A549 (cell line): ENCODE measurements around the gene TMPRSS5. TPM values are rescaled to one million over a fixed set of nuclear protein-coding genes. Genes with fewer than 3 reads are reported as not detected.

ENCODE experiments used
- ATAC-seq, 2 experiments: fragments of 200-7000 bp in 1 of 2; fragments of >200 bp in 1 of 2; cut with Nextera tagmentation in 1 of 2; cut with Tn5 transposase in 1 of 2; 3 replicates each; pipeline versions ENCODE4 v1.8.0 to v1.9.1; 2018 to 2020; ENCODE audit warnings: mild to moderate bottlenecking in 1 of 2, moderate library complexity in 1 of 2
- CTCF ChIA-PET: fragments of 300-600 bp; sonication (Branson Sonifier 250); formaldehyde crosslinking; extraction: SDS; loops from one replicate; lab custom pipeline; 2021; ENCODE audit warnings: antibody characterized with exemption, inconsistent platforms; lab: Yijun Ruan, JAX
- POLR2A ChIA-PET: fragments of 350-600 bp; formaldehyde crosslinking; extraction: SDS; loops from one replicate; lab custom pipeline; 2021; ENCODE audit warnings: antibody characterized with exemption, inconsistent platforms; lab: Yijun Ruan, JAX
- DNase-seq, 2 experiments: peaks; one replicate each; pipeline versions ENCODE4 v3.0.0 to v3.0.0-alpha.2; 2011 to 2016; ENCODE audit warnings: low read depth in 1 of 2, low spot score in 1 of 2
- FAIRE-seq: peaks from 2 replicates; lab custom pipeline; 2011; peaks lifted over from hg19 to GRCh38; lab: Jason Lieb, UNC
- H3K27ac ChIP-seq, 2 experiments: fragments of >200 bp; sonication (Bioruptor Twin); formaldehyde crosslinking; 3 replicates each; pipeline ENCODE4 v1.5.1; 2016 to 2017
- H3K4me1 ChIP-seq: fragments of >200 bp; sonication (Bioruptor Twin); formaldehyde crosslinking; 3 replicates; pipeline ENCODE4 v1.6.1; 2016
- H3K4me2 ChIP-seq: fragments of >200 bp; sonication (Bioruptor Twin); formaldehyde crosslinking; 3 replicates; pipeline ENCODE4 v1.6.1; 2016
- H3K4me3 ChIP-seq: fragments of >200 bp; sonication (Bioruptor Twin); formaldehyde crosslinking; 3 replicates; pipeline ENCODE4 v1.5.1; 2016
- H3K9me3 ChIP-seq: fragments of >200 bp; sonication (Bioruptor Twin); formaldehyde crosslinking; 3 replicates; pipeline ENCODE4 v1.6.1; 2016
- CBX8 ChIP-seq: fragments of 200-600 bp; sonication (generic); IDR thresholded peaks from 2 replicates; pipeline ENCODE4 v1.6.1; 2016
- CHD2 ChIP-seq: fragments of 150-350 bp; IDR thresholded peaks from 2 replicates; pipeline ENCODE4 v1.6.1; 2014; ENCODE audit warnings: low read length; ENCODE audit not compliant: partially characterized antibody
- EHMT2 ChIP-seq: fragments of 200-600 bp; sonication (generic); IDR thresholded peaks from 2 replicates; pipeline ENCODE4 v1.6.1; 2016; ENCODE audit warnings: antibody characterized with exemption, low read depth, mild to moderate bottlenecking, moderate library complexity
- EP300 ChIP-seq, 2 experiments: fragments of >200 bp; sonication (Bioruptor Twin); formaldehyde crosslinking; IDR thresholded peaks; 2 replicates in 1 of 2; 3 replicates in 1 of 2; pipeline ENCODE4 v1.6.1; 2016 to 2017
- HEYL ChIP-seq: fragments of 250-450 bp; sonication (Bioruptor Pico); IDR thresholded peaks from 2 replicates; pipeline ENCODE4 v1.8.0; 2021; ENCODE audit warnings: mild to moderate bottlenecking, moderate library complexity
- HOXB13 ChIP-seq: fragments of 250-450 bp; sonication (Bioruptor Pico); IDR thresholded peaks from 2 replicates; pipeline ENCODE4 v1.5.0; 2020; ENCODE audit warnings: low read depth, mild to moderate bottlenecking, moderate library complexity
- JUNB ChIP-seq: fragments of >200 bp; sonication (Bioruptor Twin); formaldehyde crosslinking; IDR thresholded peaks from 2 replicates; pipeline ENCODE4 v1.6.1; 2016
- MAFK ChIP-seq: fragments of 450-650 bp; IDR thresholded peaks from 2 replicates; pipeline ENCODE4 v1.6.1; 2014; ENCODE audit not compliant: partially characterized antibody
- MYC ChIP-seq: IDR thresholded peaks from 2 replicates; pipeline ENCODE4 v1.6.1; 2012; ENCODE audit warnings: mild to moderate bottlenecking, inconsistent platforms, low read length, improper control_type of control experiment, borderline replicate concordance
- NPAS2 ChIP-seq: fragments of 250-450 bp; sonication (Bioruptor Pico); IDR thresholded peaks from 2 replicates; pipeline ENCODE4 v1.8.0; 2022; ENCODE audit warnings: mild to moderate bottlenecking, moderate library complexity, borderline replicate concordance
- NR3C1 ChIP-seq: fragments of >200 bp; sonication (Bioruptor Twin); formaldehyde crosslinking; IDR thresholded peaks from 3 replicates; pipeline ENCODE4 v1.6.1; 2017
- PHF8 ChIP-seq: fragments of 200-600 bp; sonication (generic); IDR thresholded peaks from 2 replicates; pipeline ENCODE4 v1.6.1; 2016; ENCODE audit warnings: low read depth, mild to moderate bottlenecking, antibody characterized with exemption, moderate library complexity, borderline replicate concordance
- RAD21 ChIP-seq, 2 experiments: fragments of >200 bp in 1 of 2; sonication (Bioruptor Twin) in 1 of 2; formaldehyde crosslinking in 1 of 2; IDR thresholded peaks in 1 of 2; conservative IDR thresholded peaks in 1 of 2; 2 replicates in 1 of 2; 3 replicates in 1 of 2; pipeline ENCODE4 v1.6.1; 2012 to 2018; ENCODE audit warnings: inconsistent platforms in 1 of 2
- RARB ChIP-seq: fragments of 250-450 bp; sonication (Bioruptor Pico); IDR thresholded peaks from 2 replicates; pipeline ENCODE4 v1.8.0; 2021; ENCODE audit warnings: mild to moderate bottlenecking, moderate library complexity
- RFX5 ChIP-seq: fragments of 450-650 bp; IDR thresholded peaks from 2 replicates; pipeline ENCODE4 v1.7.1; 2014; ENCODE audit warnings: antibody characterized with exemption, mild to moderate bottlenecking, moderate library complexity
- SMC3 ChIP-seq: fragments of >200 bp; sonication (Bioruptor Twin); formaldehyde crosslinking; IDR thresholded peaks from 3 replicates; pipeline ENCODE4 v1.6.1; 2018; ENCODE audit warnings: inconsistent platforms
- ZC3H11A ChIP-seq: fragments of 450-650 bp; IDR thresholded peaks from 2 replicates; pipeline ENCODE4 v1.6.1; 2014; ENCODE audit warnings: antibody characterized with exemption, mild to moderate bottlenecking
- WGBS: methylation state at CpG from one replicate; pipeline ENCODE4 v1.1.6; 2017; ENCODE audit errors: missing lambda C conversion rate; 5-methylcytosine and 5-hydroxymethylcytosine counted together
- polyA plus RNA-seq, 4 experiments: library from polyadenylated mRNA; depleted of rRNA in 3 of 4; stranded (reverse); fragments of >200 nt; fragmentation: RNase III in 1 of 4; extraction: RNeasy Plus Mini Kit Qiagen cat#74134 plus additional on column Dnase treatment in 1 of 4; gene quantifications; 2 replicates in 3 of 4; 3 replicates in 1 of 4; pipeline ENCODE4 v1.2.3, GENCODE V29; 2011 to 2017
- TF ChIP-seq, protein P1 (sequence below): IDR thresholded peaks from 2 replicates; pipeline ENCODE4 v1.6.1; 2012
- TF ChIP-seq, protein P2 (sequence below): fragments of >200 bp; sonication (Bioruptor Twin); formaldehyde crosslinking; IDR thresholded peaks from 2 replicates; pipeline ENCODE4 v1.6.1; 2016
- TF ChIP-seq, protein P3 (sequence below): fragments of 250-450 bp; sonication (Bioruptor Pico); IDR thresholded peaks from 2 replicates; pipeline ENCODE4 v1.5.0; 2020; ENCODE audit warnings: low read depth, mild to moderate bottlenecking, moderate library complexity
- TF ChIP-seq, protein P4 (sequence below): fragments of >200 bp; sonication (Bioruptor Twin); formaldehyde crosslinking; IDR thresholded peaks from 3 replicates; pipeline ENCODE4 v1.5.1; 2016

The TMPRSS5 gene
- polyA plus RNA-seq, 2 of the 4 experiments (the other 2 are of a cell fraction), result 0.12 TPM

DNA sequence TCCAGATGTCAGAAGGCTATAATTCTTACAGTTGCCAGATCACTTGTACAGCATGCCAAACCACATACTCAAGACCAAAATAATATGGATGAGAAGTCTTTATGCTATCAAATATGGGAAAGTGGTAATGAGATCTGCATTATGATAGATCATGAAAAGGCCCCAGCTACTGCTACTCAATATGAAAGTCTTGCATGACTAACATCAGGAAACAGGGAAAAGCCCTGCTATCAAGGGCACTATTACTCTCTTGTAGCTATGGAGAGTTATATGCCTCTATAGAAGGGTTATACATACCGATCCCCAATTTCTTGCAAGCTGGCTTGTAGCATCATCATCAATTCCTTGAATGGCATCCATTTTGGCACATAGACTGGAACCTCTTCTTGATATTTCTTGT, 30.2 kb upstream of the TMPRSS5 start:
- no peaks in the 10 kb centered on the region for H3K9me3 ChIP-seq

DNA sequence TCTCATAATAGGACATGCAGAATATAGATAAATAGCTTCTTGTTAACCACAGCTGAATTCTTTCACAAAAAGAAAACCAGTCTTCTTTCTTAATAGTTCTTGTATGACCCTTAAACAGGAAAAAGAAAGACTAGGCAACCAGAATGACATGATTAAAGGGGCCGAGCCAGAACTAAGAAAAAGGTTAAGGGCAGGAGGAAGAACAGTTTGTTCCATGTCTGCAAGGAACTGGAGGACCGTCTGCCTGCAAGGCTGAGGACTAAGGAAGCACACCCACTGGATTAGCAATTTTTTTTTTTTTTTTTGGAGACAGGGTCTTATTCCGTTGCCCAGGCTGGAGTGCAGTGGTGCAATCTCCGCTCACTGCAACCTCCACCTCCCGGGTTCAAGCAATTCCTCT, 26.0 kb upstream of the TMPRSS5 start:
- H3K4me2 ChIP-seq, result no peak overlapping the region
- ATAC-seq, result no peak
- CTCF ChIA-PET, result interaction anchor here (0.7 to 4.8 kb wide), 6 partner anchors 73 to 530 kb away, joined by 3 to 50 read pairs (median 4); no protein-coding TSS in a partner anchor
- TF ChIP-seq NR3C1, result no peak
- WGBS, result 90% methylated on average over 5 of the region's 5 CpGs
- POLR2A ChIA-PET, result no interaction called here
- no peak overlapping the region for H3K4me3 ChIP-seq
- no peak for FAIRE-seq
- H3K4me1 ChIP-seq, result no peaks in the 10 kb centered on the region
- H3K27ac ChIP-seq, result no peak overlapping the region
- no peaks in the 10 kb centered on the region for H3K9me3 ChIP-seq
- DNase-seq, result no peak

More for the DNA sequence above, 30.2 kb upstream of the TMPRSS5 start:
- TF ChIP-seq HOXB13 (no peak), NPAS2 (CRISPR knock-in tag) (no peak), RFX5 (no peak), EHMT2 (no peak), MAFK (no peak), MYC (no peak), CHD2 (no peak), RARB (CRISPR knock-in tag) (no peak), CBX8 (no peak), EP300 (IDR thresholded peaks at IDR 0.05) (no peak)
- TF ChIP-seq, protein P1, sequence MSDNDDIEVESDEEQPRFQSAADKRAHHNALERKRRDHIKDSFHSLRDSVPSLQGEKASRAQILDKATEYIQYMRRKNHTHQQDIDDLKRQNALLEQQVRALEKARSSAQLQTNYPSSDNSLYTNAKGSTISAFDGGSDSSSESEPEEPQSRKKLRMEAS, result no peak
- TF ChIP-seq, protein P2, sequence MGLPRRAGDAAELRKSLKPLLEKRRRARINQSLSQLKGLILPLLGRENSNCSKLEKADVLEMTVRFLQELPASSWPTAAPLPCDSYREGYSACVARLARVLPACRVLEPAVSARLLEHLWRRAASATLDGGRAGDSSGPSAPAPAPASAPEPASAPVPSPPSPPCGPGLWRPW, result no peak
- TF ChIP-seq, protein P3, sequence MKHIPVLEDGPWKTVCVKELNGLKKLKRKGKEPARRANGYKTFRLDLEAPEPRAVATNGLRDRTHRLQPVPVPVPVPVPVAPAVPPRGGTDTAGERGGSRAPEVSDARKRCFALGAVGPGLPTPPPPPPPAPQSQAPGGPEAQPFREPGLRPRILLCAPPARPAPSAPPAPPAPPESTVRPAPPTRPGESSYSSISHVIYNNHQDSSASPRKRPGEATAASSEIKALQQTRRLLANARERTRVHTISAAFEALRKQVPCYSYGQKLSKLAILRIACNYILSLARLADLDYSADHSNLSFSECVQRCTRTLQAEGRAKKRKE (CRISPR knock-in tag), result no peak
- ATAC-seq, result no peak
- ChIA-PET POLR2A (no interaction called here), CTCF (no interaction called here)
- Histone ChIP-seq H3K4me2 (no peak overlapping the region), H3K4me3 (no peak overlapping the region), H3K4me1 (no peaks in the 10 kb centered on the region), H3K27ac (no peak overlapping the region)
- DNase-seq, result no peak
- no peak for FAIRE-seq
- 85% methylated on average over 1 of the region's 1 CpG for WGBS

DNA sequence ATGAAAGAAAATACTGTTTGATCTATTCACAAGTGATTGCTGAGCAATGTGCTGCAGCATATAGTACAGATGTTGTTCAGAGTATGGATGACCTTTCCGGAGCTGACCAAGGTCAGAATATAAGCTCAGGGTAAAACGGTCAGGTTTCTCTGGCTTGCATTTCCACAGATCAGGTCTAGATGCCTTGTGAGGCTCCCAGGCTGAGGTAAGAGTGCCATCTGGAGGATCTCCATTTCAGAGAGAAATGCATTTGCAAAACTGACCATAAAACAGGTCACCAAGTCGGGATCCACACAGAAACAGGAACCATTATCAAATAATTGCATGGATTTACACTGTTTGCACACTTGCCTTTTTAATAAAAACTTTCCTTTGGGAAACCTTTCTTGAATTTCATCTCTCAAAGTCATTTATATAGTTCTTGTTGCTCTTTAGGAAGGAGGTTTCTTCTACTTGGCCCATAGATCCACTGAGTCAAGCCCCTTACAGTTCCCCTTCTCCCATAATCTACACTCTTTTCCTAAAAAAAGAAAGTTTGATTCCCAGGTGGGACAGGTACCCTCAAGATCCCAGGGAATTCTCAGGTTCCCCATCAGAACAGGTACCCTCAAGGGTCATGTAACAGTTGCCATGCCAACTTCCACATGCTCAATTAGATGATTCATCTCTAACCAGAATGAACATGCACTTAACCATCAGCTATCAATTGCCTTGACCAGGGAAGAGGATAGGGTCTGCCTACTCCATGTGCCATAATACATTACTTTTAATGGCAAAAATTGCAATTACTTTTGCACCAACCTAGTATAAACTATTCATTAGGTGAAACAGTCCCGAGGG, 25.0 kb upstream of the TMPRSS5 start:
- no peak overlapping the region for H3K4me2 ChIP-seq
- H3K27ac ChIP-seq, result no peak overlapping the region
- ChIA-PET POLR2A (no interaction called here), CTCF (interaction anchor here (0.6 to 4.8 kb wide), 25 partner anchors 9 to 1151 kb away, joined by 3 to 50 read pairs (median 4); no protein-coding TSS in a partner anchor)
- ATAC-seq, result peak; percentile 72 to 78; a peak in 4 of 6 replicates
- no peak for FAIRE-seq
- H3K9me3 ChIP-seq, result no peaks in the 10 kb centered on the region
- 29% methylated on average over 4 of the region's 4 CpGs for WGBS
- no peaks in the 10 kb centered on the region for H3K4me1 ChIP-seq
- TF ChIP-seq EHMT2, result no peak
- peak; percentile 66 for TF ChIP-seq SMC3
- TF ChIP-seq, protein P4, sequence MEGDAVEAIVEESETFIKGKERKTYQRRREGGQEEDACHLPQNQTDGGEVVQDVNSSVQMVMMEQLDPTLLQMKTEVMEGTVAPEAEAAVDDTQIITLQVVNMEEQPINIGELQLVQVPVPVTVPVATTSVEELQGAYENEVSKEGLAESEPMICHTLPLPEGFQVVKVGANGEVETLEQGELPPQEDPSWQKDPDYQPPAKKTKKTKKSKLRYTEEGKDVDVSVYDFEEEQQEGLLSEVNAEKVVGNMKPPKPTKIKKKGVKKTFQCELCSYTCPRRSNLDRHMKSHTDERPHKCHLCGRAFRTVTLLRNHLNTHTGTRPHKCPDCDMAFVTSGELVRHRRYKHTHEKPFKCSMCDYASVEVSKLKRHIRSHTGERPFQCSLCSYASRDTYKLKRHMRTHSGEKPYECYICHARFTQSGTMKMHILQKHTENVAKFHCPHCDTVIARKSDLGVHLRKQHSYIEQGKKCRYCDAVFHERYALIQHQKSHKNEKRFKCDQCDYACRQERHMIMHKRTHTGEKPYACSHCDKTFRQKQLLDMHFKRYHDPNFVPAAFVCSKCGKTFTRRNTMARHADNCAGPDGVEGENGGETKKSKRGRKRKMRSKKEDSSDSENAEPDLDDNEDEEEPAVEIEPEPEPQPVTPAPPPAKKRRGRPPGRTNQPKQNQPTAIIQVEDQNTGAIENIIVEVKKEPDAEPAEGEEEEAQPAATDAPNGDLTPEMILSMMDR, result peak; percentile 58
- TF ChIP-seq HEYL (CRISPR knock-in tag), result no peak
- TF ChIP-seq ZC3H11A, result no peak
- no peak for TF ChIP-seq MYC
- peak; percentile 70 to 77 for TF ChIP-seq RAD21 (conservative IDR thresholded peaks at IDR 0.05 in 1 of 2, IDR thresholded peaks at IDR 0.05 in 1 of 2)
- TF ChIP-seq PHF8, result no peak
- no peak for TF ChIP-seq JUNB
- H3K4me3 ChIP-seq, result no peak overlapping the region
- DNase-seq, result peak; percentile 5 to 49
